Ascending aorta (tissue), 2 donors: Measurements from ENCODE around the gene PPIP5K2. TPM values are rescaled to one million over a fixed set of nuclear protein-coding genes. Genes with fewer than 3 reads are reported as not detected.

ENCODE experiments used
- DNase-seq, 2 donors: peaks; one replicate each; pipeline ENCODE4 v3.0.0-alpha.2; 2019; ENCODE audit warnings: low spot score in 2 of 2
- H3K27ac ChIP-seq, 2 donors: fragments of 200-600 bp; sonication (generic); one replicate each; pipeline ENCODE4 v1.5.1; 2016 to 2017; ENCODE audit warnings: mild to moderate bottlenecking in 1 of 2
- H3K27me3 ChIP-seq: fragments of 200-600 bp; sonication (generic); one replicate; pipeline ENCODE4 v1.5.1; 2017
- H3K36me3 ChIP-seq, 2 donors: fragments of 200-600 bp; sonication (generic); one replicate each; pipeline ENCODE4 v1.5.1; 2016
- H3K4me1 ChIP-seq, 2 donors: fragments of 200-600 bp; sonication (generic); one replicate each; pipeline ENCODE4 v1.5.1; 2016 to 2017; ENCODE audit warnings: mild to moderate bottlenecking in 1 of 2
- H3K4me3 ChIP-seq, 2 donors: fragments of 200-600 bp; sonication (generic); one replicate each; pipeline ENCODE4 v1.5.1; 2016 to 2017; ENCODE audit warnings: mild to moderate bottlenecking in 1 of 2
- H3K9me3 ChIP-seq, 2 donors: fragments of 200-600 bp; sonication (generic); one replicate each; pipeline ENCODE4 v1.5.1; 2016
- CTCF ChIP-seq, 3 experiments: fragments of 200-600 bp in 2 of 3; fragments of 450-650 bp in 1 of 3; sonication (generic) in 2 of 3; IDR thresholded peaks; one replicate each; pipeline ENCODE4 v1.5.1; 2016 to 2019; ENCODE audit warnings: antibody characterized with exemption in 3 of 3, mild to moderate bottlenecking in 1 of 3, moderate library complexity in 1 of 3
- intact Hi-C: fragments of 100-400 bp; cut with DNase I; formaldehyde crosslinking; loops from one replicate; pipeline ENCODE4 v1.15.1; 2023
- total RNA-seq: library from RNA; depleted of rRNA; stranded (reverse); fragments of >200 nt; gene quantifications from one replicate; pipeline ENCODE4 v1.1.0, GENCODE V29; 2016

The PPIP5K2 gene
- total RNA-seq, 1 donor from 2014 or later: 33.2 TPM

GRCh38 chr5:103235891-103236290, 115.8 kb downstream of the PPIP5K2 start:
- H3K4me1 ChIP-seq: peaks cover 0 to 6% of the 10 kb centered on the region in 2 donors
- no peak overlapping the region for H3K4me3 ChIP-seq
- no peak overlapping the region for H3K27ac ChIP-seq
- DNase-seq: no peak
- no peak for TF ChIP-seq CTCF (IDR thresholded peaks at IDR 0.05)
- peaks cover 4 to 9% of the 10 kb centered on the region in 2 donors for H3K9me3 ChIP-seq
- intact Hi-C loops: no loop called here
- no peaks in the 10 kb centered on the region for H3K36me3 ChIP-seq
- no peaks in the 10 kb centered on the region for H3K27me3 ChIP-seq

GRCh38 chr5:103237778-103238177, 117.7 kb downstream of the PPIP5K2 start:
- intact Hi-C loops: no loop called here
- no peak for DNase-seq
- Histone ChIP-seq H3K4me1 (peaks cover 0 to 6% of the 10 kb centered on the region in 2 donors), H3K27ac (no peak overlapping the region), H3K27me3 (no peaks in the 10 kb centered on the region), H3K4me3 (no peak overlapping the region), H3K36me3 (no peaks in the 10 kb centered on the region), H3K9me3 (peaks cover 4 to 9% of the 10 kb centered on the region in 2 donors)
- no peak for TF ChIP-seq CTCF (IDR thresholded peaks at IDR 0.05)

GRCh38 chr5:103243665-103244064, 123.6 kb downstream of the PPIP5K2 start:
- no peaks in the 10 kb centered on the region for H3K36me3 ChIP-seq
- peaks cover 3 to 9% of the 10 kb centered on the region in 2 donors for H3K9me3 ChIP-seq
- no peak overlapping the region for H3K4me3 ChIP-seq
- intact Hi-C loops: no loop called here
- no peaks in the 10 kb centered on the region for H3K4me1 ChIP-seq
- no peaks in the 10 kb centered on the region for H3K27me3 ChIP-seq
- no peak overlapping the region for H3K27ac ChIP-seq
- no peak for DNase-seq
- no peak for TF ChIP-seq CTCF (IDR thresholded peaks at IDR 0.05)

- TF ChIP-seq CTCF (IDR thresholded peaks at IDR 0.05): no peak
- peaks cover 0 to 4% of the 10 kb centered on the region in 2 donors for H3K9me3 ChIP-seq
- H3K27ac ChIP-seq: no peak overlapping the region
- DNase-seq: no peak
- intact Hi-C loops: no loop called here
- no peak overlapping the region for H3K4me3 ChIP-seq
- H3K27me3 ChIP-seq: no peaks in the 10 kb centered on the region
- H3K36me3 ChIP-seq: no peaks in the 10 kb centered on the region
- no peaks in the 10 kb centered on the region for H3K4me1 ChIP-seq
Measured at GRCh38 chr5:103244398-103244797, 124.3 kb downstream of the PPIP5K2 start.

- H3K9me3 ChIP-seq: no peaks in the 10 kb centered on the region
- no peaks in the 10 kb centered on the region for H3K36me3 ChIP-seq
- H3K27ac ChIP-seq: no peak overlapping the region
- no peaks in the 10 kb centered on the region for H3K27me3 ChIP-seq
- no peak for DNase-seq
- intact Hi-C loops: no loop called here
- TF ChIP-seq CTCF (IDR thresholded peaks at IDR 0.05): no peak
- no peak overlapping the region for H3K4me3 ChIP-seq
- H3K4me1 ChIP-seq: no peaks in the 10 kb centered on the region
Measured at GRCh38 chr5:103245761-103246160, 125.7 kb downstream of the PPIP5K2 start.

- no peak for DNase-seq
- intact Hi-C loops: no loop called here
- no peak for TF ChIP-seq CTCF (IDR thresholded peaks at IDR 0.05)
- Histone ChIP-seq H3K27ac (no peak overlapping the region), H3K36me3 (no peaks in the 10 kb centered on the region), H3K4me3 (no peak overlapping the region), H3K9me3 (no peaks in the 10 kb centered on the region), H3K27me3 (no peaks in the 10 kb centered on the region), H3K4me1 (no peaks in the 10 kb centered on the region)
Measured at GRCh38 chr5:103247118-103247517, 127.0 kb downstream of the PPIP5K2 start.
